ENCODE measurements around the gene DNAH7.
A peak's percentile ranks its signal among the peaks of the same experiment; 100 is the strongest.
"Not testable (repeated sequence)": the region's sequence is repeated elsewhere in the genome, so short reads cannot be mapped to it uniquely, and the experiment has no call there.

DNAH7 gene

DNA sequence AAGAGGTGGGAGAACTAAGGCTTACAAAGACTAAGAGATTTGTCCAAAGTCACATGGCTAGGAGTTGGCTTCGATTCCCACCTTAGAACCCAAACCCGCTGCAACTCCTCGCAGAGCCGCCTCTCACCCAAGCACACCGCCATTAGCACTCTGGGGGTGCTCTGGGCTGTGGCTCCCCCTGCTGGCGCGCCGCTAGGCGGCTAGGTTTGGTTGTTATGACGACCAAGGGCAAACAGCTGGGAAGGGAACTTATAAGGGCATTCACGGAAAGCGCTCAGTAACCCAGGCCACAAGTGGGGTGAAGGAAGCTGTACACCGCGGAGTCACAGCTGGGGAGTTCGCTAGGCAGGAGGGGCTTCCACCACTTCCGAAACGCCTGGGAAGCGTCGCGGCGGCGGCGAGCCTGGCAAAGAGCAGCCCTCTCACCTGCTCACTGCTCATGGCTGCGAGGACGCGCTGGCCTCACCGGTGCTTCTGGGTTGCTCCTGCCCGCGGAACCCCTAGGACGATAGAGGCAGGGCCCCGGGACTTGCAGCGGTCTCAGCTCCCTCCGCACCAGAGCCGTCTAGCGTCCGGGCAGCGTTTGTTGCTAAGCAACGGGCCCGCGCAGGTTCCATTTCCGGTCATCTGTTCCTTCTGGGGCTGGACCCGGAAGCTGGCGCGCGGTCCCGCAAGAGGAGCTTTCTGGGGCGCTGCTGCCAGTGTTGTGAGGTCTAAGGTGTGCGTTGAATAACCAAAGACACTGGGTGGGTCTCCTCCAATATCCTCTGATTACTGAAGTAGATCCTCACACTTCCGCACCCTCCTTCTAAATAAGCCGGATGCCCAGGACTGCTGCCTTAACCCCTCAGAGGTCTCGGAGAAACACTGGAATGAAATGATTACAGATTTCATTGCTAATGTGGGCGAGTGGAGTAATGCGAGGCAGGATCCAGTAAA, at the start of gene DNAH7:
Gene DNAH7, minus strand, starts transcription at position 567 of the 939 bp plus-strand sequence. Its CDS starts 126 bp downstream, at position 441.
- DNase-seq (ENCODE audit: low read depth): peak; percentile 80

DNA sequence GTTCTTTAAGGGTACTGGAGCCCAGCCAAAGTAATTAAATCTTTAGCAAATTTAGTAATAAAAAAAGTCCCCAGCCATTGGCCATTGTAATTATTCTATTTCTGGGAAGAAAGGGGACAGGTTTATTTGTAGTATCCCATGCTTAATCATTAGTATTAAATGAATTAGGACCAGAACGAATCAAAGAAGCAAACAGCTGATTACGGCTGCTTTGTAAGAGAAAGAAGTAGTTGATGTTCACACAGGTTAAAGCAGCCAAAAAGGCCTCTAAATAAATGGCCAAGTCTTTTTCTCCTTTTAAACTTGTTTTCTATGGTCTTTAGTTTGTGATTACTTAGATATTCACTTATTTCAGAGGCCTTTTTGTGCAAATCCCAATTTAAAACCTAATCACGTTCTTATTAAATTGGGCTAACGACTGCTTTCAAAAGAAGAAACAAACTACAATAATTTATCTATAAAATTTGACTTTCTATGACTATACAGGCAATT, 48.6 kb upstream of the DNAH7 start:
- no peak for DNase-seq (ENCODE audit: low read depth)

DNA sequence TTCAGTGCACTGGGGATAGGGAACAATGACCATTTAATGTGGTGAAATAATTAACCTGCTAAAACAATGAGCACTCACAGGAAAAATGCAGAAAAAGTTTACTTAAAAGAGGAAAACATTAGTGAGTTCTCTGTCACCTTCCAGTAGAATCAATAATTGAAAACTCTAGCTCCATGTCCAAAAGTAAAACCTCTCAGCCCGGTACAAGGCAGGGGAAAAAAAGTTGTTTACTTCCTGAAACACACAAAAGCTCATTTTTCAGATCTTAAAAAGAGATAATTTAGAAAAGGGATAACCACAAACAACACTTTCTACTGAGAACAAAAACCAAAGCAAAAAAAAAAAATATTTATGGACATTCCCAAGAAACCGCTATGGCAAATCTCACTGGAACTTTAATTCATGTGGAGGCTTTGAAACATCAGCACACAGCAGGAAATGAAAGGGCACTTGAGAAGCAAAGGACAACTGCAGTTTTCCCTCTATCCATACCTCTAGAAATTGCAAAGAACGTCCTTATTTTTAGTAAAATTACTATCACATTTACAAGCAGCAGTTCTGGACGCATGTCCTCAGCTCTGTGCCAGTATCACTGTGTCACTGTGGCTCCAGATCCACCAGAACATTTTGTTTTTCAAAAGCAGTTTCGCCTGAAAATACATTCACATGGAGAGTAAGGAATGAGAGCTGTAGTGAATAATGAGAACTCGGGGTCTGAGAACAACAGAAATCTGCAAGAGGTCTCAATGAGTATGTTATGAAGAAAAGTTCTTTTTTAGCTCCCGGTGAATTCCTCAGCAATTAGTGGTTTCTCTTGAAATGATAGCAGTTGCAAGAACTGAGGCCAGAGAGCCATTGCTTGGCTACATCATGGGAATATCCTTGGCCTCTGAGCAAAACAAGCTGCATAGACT, 44.7 kb upstream of the DNAH7 start:
- DNase-seq (ENCODE audit: low read depth): no peak

DNA sequence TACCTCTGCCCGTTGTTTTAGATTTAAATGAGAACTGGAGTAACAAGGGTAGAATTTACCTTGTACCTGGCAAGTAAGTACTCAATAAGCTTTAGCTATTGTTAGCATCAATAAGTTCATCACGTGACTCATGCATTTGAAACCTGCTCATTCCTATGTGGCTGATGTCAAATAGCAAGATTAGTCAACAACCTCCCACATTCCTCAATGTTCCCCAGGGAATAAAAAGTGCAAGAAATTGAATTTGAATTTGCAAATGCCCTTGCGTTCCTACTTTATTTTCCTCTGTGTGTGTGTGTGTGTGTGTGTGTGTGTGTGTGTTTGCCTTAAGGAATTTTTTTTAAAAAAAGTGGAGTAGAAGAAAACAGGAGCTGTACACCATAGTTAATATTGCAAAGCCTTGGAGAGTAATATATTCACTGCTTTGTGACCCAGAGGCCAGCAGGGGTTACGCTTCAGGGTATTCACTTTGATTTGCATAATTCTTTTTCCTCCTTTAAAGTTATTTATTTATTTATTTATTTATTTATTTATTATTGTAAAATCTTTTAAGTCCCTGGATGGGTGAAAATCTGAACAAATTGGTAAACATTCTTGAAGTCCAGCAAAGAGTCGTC, 43.9 kb upstream of the DNAH7 start:
- no peak for DNase-seq (ENCODE audit: low read depth)

DNA sequence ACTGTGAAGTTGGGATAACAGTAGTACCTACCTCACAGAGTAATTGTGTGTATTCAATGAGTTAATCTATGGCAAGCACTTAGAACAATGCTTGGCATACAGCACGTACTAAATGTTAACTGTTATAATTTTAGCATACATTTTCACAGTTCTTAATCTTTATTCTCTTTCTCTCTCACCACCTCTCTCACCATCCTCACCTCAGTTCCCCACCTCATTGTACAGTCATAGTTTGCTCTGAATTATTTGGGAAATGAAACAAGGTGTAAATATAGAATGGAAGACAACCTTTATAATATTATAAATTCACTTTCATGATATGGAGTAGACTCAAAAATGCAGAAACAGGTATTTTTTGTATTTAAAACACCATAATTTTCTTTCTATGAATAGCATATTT, 40.0 kb upstream of the DNAH7 start:
- DNase-seq (ENCODE audit: low read depth): no peak

DNA sequence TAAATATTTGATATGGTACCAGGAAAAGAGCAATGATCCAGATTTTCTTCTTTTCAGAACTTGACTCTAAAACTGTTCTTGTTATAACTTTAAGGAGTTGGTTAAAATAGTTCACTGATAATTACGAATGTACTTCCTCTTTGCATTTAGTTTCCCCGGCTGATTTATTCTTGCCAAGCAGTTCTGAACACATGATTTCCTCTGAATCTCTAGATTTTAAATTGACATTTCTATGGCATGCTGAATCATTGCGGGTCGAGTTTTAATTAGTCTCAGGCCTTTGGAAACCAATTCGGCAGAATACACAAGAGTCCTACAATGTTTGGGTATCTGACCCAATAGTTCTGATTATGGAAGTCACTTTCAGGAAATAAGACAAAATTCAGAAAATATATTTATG, 37.3 kb upstream of the DNAH7 start:
- DNase-seq (ENCODE audit: low read depth): no peak

DNA sequence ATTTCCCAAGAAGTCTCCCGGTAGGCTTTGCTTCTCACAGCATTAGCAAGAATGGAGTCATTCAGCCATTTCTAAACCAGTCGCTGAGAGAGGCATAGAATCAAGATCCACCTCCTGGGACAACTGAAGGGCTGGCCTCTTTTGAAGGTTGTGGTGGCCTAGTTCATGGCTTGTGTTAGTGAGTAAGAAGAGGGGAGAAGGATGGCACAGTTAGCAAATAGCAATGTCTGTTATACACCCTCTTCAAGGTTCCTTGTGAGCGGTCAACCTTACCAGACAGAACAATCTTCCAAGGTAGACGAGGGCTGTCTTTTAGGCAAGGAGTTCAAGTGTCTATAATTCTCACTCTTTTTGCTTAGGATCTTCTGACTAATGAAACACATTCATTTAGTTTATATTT, 35.4 kb upstream of the DNAH7 start:
- no peak for DNase-seq (ENCODE audit: low read depth)

DNA sequence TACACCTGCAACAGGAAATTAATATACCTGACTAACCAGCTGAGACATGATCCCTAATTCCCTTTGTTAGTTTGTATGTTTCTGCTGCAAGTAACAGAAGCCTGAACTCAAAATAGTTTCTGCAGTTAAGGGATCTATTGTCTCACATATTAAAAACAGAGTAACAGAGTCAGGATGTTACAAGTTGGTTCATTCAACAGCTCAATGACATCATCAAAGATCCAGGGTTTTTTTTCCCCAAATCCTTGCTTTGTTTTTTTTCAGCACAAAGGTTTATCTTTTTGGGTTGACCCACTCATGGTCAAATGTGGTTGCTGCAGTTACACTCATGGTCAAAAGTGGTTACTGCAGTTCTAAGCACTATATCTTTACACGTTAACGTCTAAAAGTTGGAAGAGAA, 35.0 kb upstream of the DNAH7 start:
- DNase-seq (ENCODE audit: low read depth): no peak

DNA sequence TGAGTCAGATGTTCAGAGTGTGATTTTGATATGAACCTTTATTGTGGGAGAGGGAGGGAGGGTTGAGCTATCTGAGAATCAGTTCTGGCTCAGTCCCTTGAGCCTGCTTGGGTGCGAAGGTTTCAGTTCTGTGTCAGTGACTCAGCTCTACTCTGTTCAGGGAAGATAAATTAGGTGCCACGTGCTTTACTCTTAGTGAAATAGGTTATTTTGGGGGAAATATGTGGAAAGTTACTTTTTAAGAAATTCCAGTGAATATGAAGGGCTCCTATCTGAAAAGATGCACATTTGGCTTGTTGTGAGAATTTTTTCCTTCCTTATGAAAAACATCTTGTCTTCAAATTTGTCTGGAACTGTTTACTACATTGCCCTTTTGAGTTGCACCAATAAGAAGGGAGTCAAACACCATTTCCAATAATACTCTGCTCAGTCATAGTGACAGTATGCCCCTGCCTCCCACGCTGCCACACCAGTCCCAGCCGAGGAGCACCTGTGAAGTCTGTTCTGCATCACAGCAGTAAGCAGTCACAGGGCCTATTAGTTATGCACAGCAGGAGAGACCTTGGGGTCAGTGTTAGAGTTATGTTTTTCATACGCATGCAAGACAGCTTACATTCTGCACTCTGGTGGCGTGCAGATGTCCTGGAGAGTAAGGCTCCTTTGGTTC, 32.8 kb upstream of the DNAH7 start:
- no peak for DNase-seq (ENCODE audit: low read depth)

DNA sequence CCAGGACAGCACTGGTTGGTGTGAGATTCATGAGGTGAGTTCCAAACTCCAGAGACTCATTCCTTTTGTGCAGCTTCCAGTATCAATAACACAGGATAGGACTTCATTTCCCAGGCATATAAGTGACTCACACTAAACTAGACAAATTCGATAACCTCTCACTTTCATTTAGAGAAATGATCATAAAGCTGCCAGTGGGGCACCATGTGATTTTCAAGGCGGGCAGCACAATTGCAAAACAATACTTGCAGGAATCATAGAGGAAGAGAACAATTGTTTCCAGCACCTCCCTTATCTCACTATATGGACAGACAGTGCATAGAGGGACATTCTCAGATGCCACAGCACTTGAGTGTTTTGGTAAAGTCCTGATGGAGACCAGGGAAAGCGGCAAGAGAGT, 31.3 kb upstream of the DNAH7 start:
- DNase-seq (ENCODE audit: low read depth): no peak

DNA sequence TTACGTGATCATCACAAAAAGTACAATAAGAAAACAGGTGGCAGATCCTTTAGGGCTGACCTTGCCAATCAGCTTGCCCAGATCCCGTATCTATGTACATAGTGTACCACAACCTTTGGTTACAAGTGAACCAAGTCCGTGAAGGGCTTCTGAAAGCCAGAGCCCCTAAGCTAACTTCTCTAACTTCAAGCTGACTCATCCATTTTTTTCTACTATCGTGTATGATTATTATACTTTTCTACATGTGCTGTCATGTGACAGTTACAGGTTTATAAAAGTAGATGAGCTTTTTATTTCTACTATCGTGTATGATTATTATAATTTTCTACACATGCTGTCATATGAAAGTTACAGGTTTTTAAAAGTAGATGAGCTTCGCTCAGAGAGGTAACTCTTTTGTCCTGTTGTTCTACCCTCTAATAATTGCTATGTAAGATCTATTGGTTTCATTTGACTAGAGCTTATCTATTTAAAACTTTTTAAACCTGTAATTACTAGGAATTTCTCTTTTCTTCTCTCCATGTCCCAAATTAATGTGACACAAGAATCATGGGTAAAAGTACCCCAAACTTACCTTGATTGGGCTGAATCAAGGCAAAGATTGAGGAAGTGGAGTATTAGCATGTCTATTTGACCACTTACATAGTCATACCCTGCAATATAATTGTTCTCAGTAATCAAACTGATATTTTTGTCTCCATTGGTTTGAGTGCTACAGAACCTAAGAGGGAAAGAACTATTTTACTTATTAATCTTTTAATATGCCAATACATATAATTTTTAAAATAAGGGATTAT, 29.4 kb upstream of the DNAH7 start:
- no peak for DNase-seq (ENCODE audit: low read depth)

DNA sequence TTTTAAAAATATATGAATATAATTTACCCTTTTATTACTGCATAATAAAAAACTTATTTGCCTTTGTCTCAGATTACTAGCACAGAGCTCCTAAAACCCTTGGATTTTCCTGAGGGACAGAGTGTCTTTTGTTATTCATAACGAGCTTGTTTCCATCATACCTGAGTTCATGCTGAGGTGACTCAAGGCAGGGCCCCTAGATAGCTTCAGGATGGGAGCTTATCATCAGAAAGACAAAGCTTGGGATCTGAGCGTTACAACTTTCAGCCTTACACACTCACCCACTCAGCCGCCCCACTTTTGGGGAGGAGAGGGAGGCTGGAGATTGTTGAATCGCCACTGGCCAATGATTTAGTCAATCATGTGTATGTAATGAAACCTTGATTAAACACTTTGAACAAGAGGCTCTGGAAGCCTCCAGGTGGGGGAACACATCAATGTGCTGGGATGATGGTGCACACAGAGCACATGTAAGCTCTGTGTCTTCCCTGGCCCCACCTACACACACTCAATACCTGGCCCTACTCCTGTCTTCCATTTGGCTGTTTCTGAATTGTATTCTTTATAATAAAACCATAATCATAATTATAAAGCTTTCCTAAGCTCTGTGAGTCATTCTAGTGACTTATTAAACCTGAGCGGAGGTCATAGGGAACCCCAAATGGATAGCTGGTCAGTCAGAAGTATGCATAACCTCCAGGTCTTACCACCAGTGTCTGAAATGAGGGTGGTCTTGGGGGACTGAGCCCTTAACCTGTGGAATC, 28.5 kb upstream of the DNAH7 start:
- no peak for DNase-seq (ENCODE audit: low read depth)

DNA sequence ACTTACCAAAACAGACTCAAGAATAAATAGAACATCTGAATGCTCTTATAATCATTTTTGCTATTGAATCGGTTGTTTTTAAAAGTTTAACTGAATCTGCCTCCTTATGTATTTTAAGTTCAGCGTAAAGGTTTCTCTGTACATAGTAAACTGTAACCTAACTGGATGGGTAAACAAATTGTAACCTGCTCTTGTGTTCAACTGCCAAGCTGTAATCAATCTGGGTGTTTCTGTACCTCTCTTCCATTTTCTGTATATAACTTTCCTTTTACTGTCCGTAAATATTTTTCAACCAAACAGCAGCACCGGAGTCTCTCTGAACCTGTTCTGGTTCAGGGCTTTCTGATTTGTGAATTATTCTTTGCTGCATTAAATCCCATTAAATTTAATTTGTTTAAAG, 27.6 kb upstream of the DNAH7 start:
- no peak for DNase-seq (ENCODE audit: low read depth)

DNA sequence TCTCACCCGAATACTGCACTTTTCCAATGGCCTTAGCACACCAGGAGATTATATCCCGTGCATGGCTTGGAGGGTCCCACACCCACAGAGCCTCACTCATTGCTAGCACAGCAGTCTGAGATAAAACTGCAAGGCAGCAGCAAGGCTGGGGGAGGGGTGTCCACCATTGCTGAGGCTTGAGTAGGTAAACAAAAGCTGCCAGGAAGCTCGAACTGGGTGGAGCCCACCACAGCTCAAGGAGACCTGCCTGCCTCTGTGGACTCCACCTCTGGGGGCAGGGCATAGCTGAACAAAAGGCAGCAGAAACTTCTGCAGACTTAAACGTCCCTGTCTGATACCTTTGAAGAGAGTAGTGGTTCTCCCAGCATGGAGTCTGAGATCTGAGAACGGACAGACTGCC, 20.8 kb upstream of the DNAH7 start:
- not testable (repeated sequence) for DNase-seq (ENCODE audit: low read depth)

DNA sequence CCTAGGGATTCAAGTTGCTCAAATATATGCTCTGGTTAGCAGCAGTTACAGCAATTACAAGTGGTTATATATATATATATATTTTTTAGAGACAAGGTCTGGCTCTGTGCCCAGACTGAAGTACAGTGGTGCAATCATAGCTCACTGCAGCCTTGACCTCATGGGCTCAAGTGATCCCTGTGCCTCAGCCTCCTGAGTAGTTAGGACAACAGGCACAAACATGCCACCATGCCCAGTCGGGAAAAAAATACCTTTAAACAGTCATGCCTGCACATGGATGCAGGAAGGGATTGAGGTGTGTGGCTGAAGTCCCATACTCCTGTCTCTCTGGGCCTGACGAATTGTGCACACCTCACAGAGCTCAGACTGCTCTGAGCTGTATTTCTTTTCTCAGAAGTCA, 19.6 kb upstream of the DNAH7 start:
- no peak for DNase-seq (ENCODE audit: low read depth)

DNA sequence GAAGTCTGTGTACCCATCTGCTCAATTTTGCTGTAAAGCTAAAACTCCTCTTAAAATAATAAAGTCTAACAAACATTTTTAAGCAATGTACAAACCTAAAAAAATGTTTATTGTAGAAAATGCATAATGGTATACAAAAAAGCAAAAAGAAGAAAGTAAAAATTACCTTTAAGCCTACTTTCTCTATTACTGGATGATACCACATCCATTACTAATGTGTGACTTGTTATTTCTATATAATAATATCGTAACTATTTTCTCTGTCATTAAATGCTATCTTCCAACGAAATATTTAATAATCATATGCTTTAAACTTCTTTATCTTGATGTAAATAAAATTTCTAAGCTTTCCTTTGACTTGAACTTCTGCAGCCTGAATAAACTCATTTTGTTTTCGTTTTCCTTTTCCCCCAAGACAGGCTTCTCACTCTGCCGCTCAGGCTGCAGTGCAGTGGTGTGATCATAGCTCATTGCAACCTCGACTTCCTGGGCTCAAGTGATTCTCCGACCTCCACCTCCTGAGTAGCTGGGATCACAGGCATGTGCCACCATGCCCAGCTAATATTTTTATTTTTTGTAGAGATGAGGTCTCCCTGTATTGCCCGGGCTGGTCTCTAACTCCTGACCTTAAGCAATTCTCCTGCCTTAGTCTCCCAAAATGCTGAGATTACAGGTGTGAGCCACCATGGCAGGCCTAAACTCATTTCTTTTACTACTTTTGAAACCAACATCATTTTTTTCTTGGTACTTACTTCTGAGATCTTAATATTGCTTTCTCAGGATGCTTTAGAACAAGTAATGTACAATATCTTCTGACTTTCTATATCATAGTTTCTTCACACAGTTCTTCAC, 18.1 kb upstream of the DNAH7 start:
- no peak for DNase-seq (ENCODE audit: low read depth)

DNA sequence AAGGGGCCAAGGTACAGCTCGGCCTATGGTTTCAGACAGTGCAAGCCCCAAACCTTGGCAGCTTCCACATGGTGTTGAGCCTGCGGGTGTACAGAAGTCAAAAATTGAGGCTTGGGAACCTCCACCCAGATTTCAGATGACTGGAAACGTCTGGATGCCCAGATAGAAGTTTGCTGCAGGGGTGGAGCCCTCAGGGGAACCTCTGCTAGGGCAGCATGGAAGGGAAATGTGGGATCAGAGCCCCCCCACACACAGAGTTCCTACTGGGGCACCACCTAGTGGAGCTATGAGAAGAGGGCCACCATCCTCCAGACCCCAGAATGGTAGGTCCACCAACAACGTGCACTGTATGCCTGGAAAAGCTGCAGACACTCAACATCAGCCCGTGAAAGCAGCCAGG, 15.0 kb upstream of the DNAH7 start:
- DNase-seq (ENCODE audit: low read depth): no peak

DNA sequence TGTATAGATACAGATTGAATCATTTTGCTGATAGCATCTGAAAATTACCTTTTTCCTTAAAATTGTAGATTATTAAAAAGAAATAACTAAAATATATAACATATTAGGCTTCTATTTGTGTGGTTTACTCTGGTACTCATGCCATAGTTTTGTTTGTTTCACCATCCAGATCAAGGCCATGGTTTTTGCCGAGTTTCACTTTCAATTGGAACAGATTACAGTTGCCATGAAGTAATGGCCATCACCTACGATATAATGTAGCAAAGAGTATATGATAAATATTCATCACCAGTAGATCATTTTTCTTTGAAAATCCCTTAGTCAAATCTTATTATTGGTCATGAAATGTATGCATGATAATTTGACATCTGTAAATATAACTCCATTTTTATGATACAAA, 11.9 kb upstream of the DNAH7 start:
- DNase-seq (ENCODE audit: low read depth): no peak

DNA sequence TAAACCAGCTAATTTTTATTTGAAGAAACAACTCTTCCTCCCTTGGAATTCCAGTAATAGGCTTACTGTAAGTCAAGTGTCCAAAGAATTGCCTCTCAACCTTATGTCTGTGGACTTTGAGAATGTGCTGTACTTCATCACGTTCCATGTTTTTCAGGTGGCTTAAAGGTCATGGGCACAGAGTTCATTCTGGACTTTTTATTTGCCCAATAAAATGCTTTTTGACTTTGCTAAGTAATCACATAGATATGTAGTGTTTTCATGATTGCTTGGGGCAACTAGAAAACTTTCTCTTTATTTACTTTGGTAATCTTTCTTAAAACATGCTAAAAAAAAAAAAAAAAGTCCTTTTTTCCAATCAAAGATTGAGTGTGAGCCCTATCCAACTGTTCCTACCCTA, 10.4 kb upstream of the DNAH7 start:
- DNase-seq (ENCODE audit: low read depth): no peak
